LNCAP (cell line): ENCODE measurements around the gene ELP2.

Experiments used
- CTCF ChIP-seq: fragments of 450-650 bp; IDR thresholded peaks from 2 replicates; pipeline ENCODE4 v1.5.1; 2017; ENCODE audit warnings: mild to moderate bottlenecking

ELP2 gene

DNA sequence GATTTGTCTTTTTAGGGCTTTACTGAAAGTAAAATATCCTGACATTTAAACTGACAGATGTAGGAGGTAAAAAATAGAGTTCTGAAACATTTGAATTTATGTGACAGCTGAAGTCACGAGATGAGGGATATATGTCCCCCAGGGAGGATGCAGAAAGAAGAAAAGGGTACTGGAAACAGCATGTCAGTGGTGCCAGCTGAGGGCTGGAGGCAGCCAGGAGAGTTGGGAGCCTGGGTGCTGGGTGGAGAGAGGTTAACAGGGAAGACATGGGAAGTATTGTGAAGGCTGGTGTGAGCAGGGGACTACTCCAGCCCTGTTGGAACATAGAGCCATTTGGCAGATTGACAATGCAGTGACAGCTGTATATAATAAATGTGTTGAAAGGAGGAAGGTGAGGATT lies 45.8 kb downstream of the ELP2 start:
- no peak for TF ChIP-seq CTCF

DNA sequence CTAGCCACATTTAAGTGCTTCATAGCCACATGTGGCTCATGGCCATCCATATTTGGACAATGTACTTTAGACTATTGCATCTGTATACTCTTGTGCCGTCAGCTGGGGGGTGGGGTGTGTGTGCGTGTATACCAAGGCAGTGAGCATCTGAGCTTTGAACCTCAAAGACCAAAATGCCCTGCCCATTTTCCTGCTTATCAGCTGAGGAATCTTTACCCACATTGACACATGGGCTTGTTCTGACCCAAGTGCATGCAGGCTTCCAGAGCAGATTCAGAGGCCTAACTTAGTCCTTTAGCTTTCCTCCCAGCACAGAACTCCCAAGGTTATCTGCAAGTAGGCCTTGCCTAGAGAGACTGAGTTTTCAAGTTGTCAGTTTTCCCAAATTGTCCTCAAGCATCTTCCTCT lies 46.5 kb downstream of the ELP2 start:
- no peak for TF ChIP-seq CTCF

DNA sequence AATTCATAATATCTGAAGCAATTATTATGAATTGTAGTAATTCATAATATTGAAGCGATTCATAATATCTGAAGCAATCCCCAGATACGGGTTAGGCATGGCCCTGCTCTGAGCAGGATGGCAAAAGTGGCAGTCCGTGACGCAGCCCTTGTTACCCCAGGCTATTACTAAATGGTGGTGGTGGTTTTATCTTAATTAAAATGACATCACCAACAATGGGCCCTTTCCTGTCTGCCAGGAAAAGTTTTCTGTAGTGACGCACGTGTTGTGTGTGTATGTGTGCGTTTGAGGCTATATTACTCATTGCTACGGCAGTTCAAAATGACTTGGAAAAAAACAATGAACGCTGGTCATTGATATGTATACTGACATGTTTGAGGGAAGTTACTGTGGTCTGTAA lies 47.0 kb downstream of the ELP2 start:
- no peak for TF ChIP-seq CTCF

DNA sequence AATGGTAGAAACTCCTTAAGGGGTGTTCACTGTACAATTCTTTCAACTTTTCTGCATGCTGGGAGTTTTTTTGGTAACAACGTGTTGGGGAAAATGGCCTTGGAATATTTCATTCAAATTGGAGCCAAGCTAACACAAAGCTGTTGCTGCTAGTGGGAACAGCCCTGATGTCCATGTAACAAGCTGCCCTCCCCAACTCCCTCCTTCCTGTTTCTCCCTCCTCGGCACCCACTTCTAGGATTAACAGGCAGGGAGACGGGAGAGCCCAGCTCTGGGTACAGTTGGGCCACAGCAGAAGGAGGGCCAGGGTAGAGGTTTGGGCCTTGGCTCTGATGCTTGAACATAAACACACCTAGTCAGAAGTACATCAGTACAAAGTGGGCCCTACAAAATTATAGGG lies 48.2 kb downstream of the ELP2 start:
- no peak for TF ChIP-seq CTCF

DNA sequence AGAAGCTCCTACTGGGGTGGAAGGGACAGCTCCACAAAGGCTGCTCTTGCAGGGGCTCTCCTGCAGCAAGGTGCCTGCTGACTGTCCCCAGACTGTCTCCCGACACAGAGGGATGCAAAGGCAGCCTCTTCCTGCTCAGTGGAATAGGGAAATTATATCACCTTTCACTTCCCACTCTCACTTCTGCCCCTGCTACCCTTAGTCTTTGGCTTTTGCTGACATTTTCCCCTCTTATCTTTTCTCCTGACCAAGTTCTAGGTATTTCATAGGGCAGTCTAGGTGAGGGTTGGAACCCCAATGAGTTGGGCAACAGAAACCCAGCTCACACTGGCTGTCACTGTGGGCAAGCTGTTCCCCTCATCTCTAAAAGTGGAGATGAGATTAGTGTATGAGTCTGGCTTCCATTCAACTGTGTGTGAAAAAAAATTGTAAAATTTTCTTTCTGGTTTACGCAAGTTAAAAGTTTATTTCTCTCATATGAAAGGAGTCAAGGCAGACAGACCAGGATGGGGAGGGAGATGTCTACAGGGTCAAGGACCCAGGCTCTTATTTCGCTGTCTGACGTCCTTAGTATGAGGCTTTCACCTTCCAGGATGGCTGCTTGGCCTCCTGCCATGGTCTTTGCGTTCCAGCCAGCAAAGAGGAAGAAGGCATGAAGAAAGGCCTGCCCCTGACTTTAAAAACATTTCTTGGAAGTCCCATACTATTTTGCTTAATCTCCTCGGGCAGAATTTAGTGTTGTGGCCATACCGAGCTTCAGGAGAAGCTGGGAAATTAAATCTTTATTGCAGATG lies 50.1 kb downstream of the ELP2 start:
- no peak for TF ChIP-seq CTCF

GRCh38 chr18:36181441-36181840 lies 51.7 kb downstream of the ELP2 start:
- TF ChIP-seq CTCF = no peak

- no peak for TF ChIP-seq CTCF
These were observed 52.3 kb downstream of the ELP2 start for GRCh38 chr18:36181898-36182506.
